Keratinocyte (primary cell): ENCODE measurements around the gene ACSS1. TPM values are rescaled to one million over a fixed set of nuclear protein-coding genes. Genes with fewer than 3 reads are reported as not detected.
A peak's percentile ranks its signal among the peaks of the same experiment; 100 is the strongest.

Source experiments
- DNase-seq: peaks from one replicate; pipeline ENCODE4 v3.0.0-alpha.2; 2011; ENCODE audit warnings: low read depth, missing footprints, low spot score
- FAIRE-seq: peaks from 2 replicates; lab custom pipeline; 2011; peaks lifted over from hg19 to GRCh38; lab: Jason Lieb, UNC
- H2AFZ ChIP-seq: 2 replicates; pipeline ENCODE4 v1.6.0; 2012; ENCODE audit warnings: low read length, control low read depth, inconsistent platforms; ENCODE audit not compliant: control insufficient read depth
- H3K27ac ChIP-seq: 2 replicates; pipeline ENCODE4 v1.5.1; 2011; ENCODE audit warnings: low read length; ENCODE audit not compliant: control insufficient read depth, insufficient read depth
- H3K27me3 ChIP-seq: 3 replicates; pipeline ENCODE4 v1.6.0; 2011; ENCODE audit warnings: low read length; ENCODE audit not compliant: control insufficient read depth, insufficient read depth; ENCODE audit errors: extremely low read depth
- H3K36me3 ChIP-seq, 2 experiments: 2 replicates in 1 of 2; 3 replicates in 1 of 2; pipeline ENCODE4 v1.5.1; 2011; ENCODE audit warnings: low read length in 2 of 2, mild to moderate bottlenecking in 1 of 2; ENCODE audit not compliant: control insufficient read depth in 2 of 2, insufficient read depth in 2 of 2; ENCODE audit errors: extremely low read depth in 1 of 2
- H3K4me1 ChIP-seq: 3 replicates; pipeline ENCODE4 v1.5.1; 2011; ENCODE audit warnings: low read length; ENCODE audit not compliant: control insufficient read depth, insufficient read depth; ENCODE audit errors: extremely low read depth
- H3K4me2 ChIP-seq: 3 replicates; pipeline ENCODE4 v1.6.0; 2011; ENCODE audit warnings: low read depth, low read length; ENCODE audit not compliant: control insufficient read depth, insufficient read depth; ENCODE audit errors: extremely low read depth
- H3K4me3 ChIP-seq, 3 experiments: fragments of 200-600 bp in 1 of 3; sonication (generic) in 1 of 3; 2 replicates in 2 of 3; 3 replicates in 1 of 3; pipeline ENCODE4 v1.5.1; 2011 to 2016; ENCODE audit warnings: low read length in 3 of 3, mild to moderate bottlenecking in 3 of 3, control low read depth in 2 of 3, inconsistent platforms in 1 of 3, low read depth in 1 of 3, mixed read lengths in 1 of 3, mixed run types in 1 of 3, moderate library complexity in 1 of 3; ENCODE audit not compliant: control insufficient read depth in 2 of 3, insufficient read depth in 2 of 3; ENCODE audit errors: extremely low read depth in 1 of 3
- H3K79me2 ChIP-seq: 2 replicates; pipeline ENCODE4 v1.6.0; 2012; ENCODE audit warnings: low read length; ENCODE audit not compliant: control insufficient read depth, insufficient read depth
- H3K9ac ChIP-seq: 3 replicates; pipeline ENCODE4 v1.6.0; 2011; ENCODE audit warnings: low read length; ENCODE audit not compliant: control insufficient read depth, insufficient read depth; ENCODE audit errors: extremely low read depth
- H3K9me1 ChIP-seq: 3 replicates; pipeline ENCODE4 v1.6.0; 2011; ENCODE audit warnings: low read length; ENCODE audit not compliant: control insufficient read depth, insufficient read depth; ENCODE audit errors: extremely low read depth
- H3K9me3 ChIP-seq: 2 replicates; pipeline ENCODE4 v1.5.1; 2012; ENCODE audit warnings: low read depth, low read length; ENCODE audit not compliant: control insufficient read depth
- H4K20me1 ChIP-seq: 3 replicates; pipeline ENCODE4 v1.6.0; 2011; ENCODE audit warnings: low read length; ENCODE audit not compliant: control insufficient read depth, insufficient read depth; ENCODE audit errors: extremely low read depth
- CTCF ChIP-seq, 3 experiments: IDR thresholded peaks in 1 of 3; conservative IDR thresholded peaks in 1 of 3; optimal IDR thresholded peaks in 1 of 3; 2 replicates in 2 of 3; 3 replicates in 1 of 3; pipeline versions ENCODE3 to v1.5.1; 2011; ENCODE audit warnings: low read length in 3 of 3, mild to moderate bottlenecking in 3 of 3, moderate library complexity in 2 of 3, control low read depth in 1 of 3, inconsistent platforms in 1 of 3; ENCODE audit not compliant: insufficient read depth in 2 of 3; ENCODE audit errors: extremely low read depth in 1 of 3
- EZH2 ChIP-seq: IDR thresholded peaks from one replicate; pipeline ENCODE4 v1.6.1; 2012; ENCODE audit warnings: inconsistent platforms, mild to moderate bottlenecking, low read length, moderate library complexity
- dilution Hi-C: fragments of 300-500 bp; cut with MboI; formaldehyde crosslinking; loops from one replicate; pipeline ENCODE4 v1.7.0; 2020; ENCODE audit warnings: low sequenced_read_pairs; ENCODE audit not compliant: extremely low pct_ligation_motif_present
- polyA plus RNA-seq, 5 experiments: library from polyadenylated mRNA; depleted of rRNA in 3 of 5; stranded (reverse) in 3 of 5; stranded (forward) in 1 of 5; unstranded in 1 of 5; fragments of >200 nt; gene quantifications; 1 replicate in 1 of 5; 2 replicates in 3 of 5; 3 replicates in 1 of 5; pipeline versions ENCODE4 v1.2.1 to v1.2.3, GENCODE V29; 2011 to 2012; ENCODE audit warnings: missing spikeins in 2 of 5, low read depth in 1 of 5, low replicate concordance in 1 of 5

Gene ACSS1
- polyA plus RNA-seq, 1 donor (not counting 4 experiments of a cell fraction or from before 2014, with no cell fraction given), result 1.5 TPM

- dilution Hi-C loops, result no loop called here
- no peak overlapping the region for H3K4me3 ChIP-seq
- no peak for TF ChIP-seq CTCF (optimal IDR thresholded peaks at IDR 0.05 in 1 of 3, IDR thresholded peaks at IDR 0.05 in 1 of 3, conservative IDR thresholded peaks at IDR 0.05 in 1 of 3; ENCODE audit: extremely low read depth in 1 of 3, insufficient read depth in 2 of 3, low read length in 3 of 3)
- DNase-seq, result no peak
- no peak overlapping the region for H2AFZ ChIP-seq
- no peaks in the 10 kb centered on the region for H4K20me1 ChIP-seq
- H3K9me1 ChIP-seq, result no peaks in the 10 kb centered on the region
- H3K4me2 ChIP-seq, result peak overlapping the region; percentile 32
- H3K27me3 ChIP-seq, result no peaks in the 10 kb centered on the region
- no peaks in the 10 kb centered on the region for H3K36me3 ChIP-seq
- FAIRE-seq, result no peak
- H3K9ac ChIP-seq, result no peak overlapping the region
- no peaks in the 10 kb centered on the region for H3K79me2 ChIP-seq
- H3K27ac ChIP-seq, result no peak overlapping the region
- H3K4me1 ChIP-seq, result peaks cover 15% of the 10 kb centered on the region
- no peaks in the 10 kb centered on the region for H3K9me3 ChIP-seq
Observed at GRCh38 chr20:25023356-25023755, 34.6 kb downstream of the ACSS1 start.

GRCh38 chr20:25022680-25023079 lies 35.3 kb downstream of the ACSS1 start:
- Histone ChIP-seq H2AFZ (no peak overlapping the region), H3K27me3 (no peaks in the 10 kb centered on the region), H3K4me1 (peaks cover 18% of the 10 kb centered on the region), H3K27ac (no peak overlapping the region), H3K79me2 (no peaks in the 10 kb centered on the region), H3K4me3 (no peak overlapping the region), H4K20me1 (no peaks in the 10 kb centered on the region), H3K9me1 (no peaks in the 10 kb centered on the region), H3K36me3 (no peaks in the 10 kb centered on the region), H3K9ac (no peak overlapping the region), H3K9me3 (no peaks in the 10 kb centered on the region), H3K4me2 (peak overlapping the region; percentile 32)
- TF ChIP-seq CTCF (optimal IDR thresholded peaks at IDR 0.05 in 1 of 3, IDR thresholded peaks at IDR 0.05 in 1 of 3, conservative IDR thresholded peaks at IDR 0.05 in 1 of 3; ENCODE audit: extremely low read depth in 1 of 3, insufficient read depth in 2 of 3, low read length in 3 of 3), result no peak
- TF ChIP-seq EZH2, result no peak
- dilution Hi-C loops, result no loop called here
- FAIRE-seq, result peak; percentile 86
- DNase-seq, result peak; percentile 38
